ENCODE data around the gene NTNG1.

- no peak for TF ChIP-seq CTCF (IDR thresholded peaks at IDR 0.05)
- TF ChIP-seq, protein P1, sequence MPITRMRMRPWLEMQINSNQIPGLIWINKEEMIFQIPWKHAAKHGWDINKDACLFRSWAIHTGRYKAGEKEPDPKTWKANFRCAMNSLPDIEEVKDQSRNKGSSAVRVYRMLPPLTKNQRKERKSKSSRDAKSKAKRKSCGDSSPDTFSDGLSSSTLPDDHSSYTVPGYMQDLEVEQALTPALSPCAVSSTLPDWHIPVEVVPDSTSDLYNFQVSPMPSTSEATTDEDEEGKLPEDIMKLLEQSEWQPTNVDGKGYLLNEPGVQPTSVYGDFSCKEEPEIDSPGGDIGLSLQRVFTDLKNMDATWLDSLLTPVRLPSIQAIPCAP (CRISPR knock-in tag; IDR thresholded peaks at IDR 0.05), result no peak
- TF ChIP-seq, protein P2, sequence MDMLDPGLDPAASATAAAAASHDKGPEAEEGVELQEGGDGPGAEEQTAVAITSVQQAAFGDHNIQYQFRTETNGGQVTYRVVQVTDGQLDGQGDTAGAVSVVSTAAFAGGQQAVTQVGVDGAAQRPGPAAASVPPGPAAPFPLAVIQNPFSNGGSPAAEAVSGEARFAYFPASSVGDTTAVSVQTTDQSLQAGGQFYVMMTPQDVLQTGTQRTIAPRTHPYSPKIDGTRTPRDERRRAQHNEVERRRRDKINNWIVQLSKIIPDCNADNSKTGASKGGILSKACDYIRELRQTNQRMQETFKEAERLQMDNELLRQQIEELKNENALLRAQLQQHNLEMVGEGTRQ (CRISPR knock-in tag; IDR thresholded peaks at IDR 0.05), result no peak
- TF ChIP-seq, protein P3, sequence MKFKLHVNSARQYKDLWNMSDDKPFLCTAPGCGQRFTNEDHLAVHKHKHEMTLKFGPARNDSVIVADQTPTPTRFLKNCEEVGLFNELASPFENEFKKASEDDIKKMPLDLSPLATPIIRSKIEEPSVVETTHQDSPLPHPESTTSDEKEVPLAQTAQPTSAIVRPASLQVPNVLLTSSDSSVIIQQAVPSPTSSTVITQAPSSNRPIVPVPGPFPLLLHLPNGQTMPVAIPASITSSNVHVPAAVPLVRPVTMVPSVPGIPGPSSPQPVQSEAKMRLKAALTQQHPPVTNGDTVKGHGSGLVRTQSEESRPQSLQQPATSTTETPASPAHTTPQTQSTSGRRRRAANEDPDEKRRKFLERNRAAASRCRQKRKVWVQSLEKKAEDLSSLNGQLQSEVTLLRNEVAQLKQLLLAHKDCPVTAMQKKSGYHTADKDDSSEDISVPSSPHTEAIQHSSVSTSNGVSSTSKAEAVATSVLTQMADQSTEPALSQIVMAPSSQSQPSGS (CRISPR knock-in tag; IDR thresholded peaks at IDR 0.05; ENCODE audit: borderline replicate concordance, low read depth), result no peak
- TF ChIP-seq KAT7 (CRISPR knock-in tag; IDR thresholded peaks at IDR 0.05; ENCODE audit: borderline replicate concordance), result no peak
- TF ChIP-seq ELF4 (CRISPR knock-in tag; IDR thresholded peaks at IDR 0.05; ENCODE audit: low read depth), result no peak
- TF ChIP-seq, protein P4, sequence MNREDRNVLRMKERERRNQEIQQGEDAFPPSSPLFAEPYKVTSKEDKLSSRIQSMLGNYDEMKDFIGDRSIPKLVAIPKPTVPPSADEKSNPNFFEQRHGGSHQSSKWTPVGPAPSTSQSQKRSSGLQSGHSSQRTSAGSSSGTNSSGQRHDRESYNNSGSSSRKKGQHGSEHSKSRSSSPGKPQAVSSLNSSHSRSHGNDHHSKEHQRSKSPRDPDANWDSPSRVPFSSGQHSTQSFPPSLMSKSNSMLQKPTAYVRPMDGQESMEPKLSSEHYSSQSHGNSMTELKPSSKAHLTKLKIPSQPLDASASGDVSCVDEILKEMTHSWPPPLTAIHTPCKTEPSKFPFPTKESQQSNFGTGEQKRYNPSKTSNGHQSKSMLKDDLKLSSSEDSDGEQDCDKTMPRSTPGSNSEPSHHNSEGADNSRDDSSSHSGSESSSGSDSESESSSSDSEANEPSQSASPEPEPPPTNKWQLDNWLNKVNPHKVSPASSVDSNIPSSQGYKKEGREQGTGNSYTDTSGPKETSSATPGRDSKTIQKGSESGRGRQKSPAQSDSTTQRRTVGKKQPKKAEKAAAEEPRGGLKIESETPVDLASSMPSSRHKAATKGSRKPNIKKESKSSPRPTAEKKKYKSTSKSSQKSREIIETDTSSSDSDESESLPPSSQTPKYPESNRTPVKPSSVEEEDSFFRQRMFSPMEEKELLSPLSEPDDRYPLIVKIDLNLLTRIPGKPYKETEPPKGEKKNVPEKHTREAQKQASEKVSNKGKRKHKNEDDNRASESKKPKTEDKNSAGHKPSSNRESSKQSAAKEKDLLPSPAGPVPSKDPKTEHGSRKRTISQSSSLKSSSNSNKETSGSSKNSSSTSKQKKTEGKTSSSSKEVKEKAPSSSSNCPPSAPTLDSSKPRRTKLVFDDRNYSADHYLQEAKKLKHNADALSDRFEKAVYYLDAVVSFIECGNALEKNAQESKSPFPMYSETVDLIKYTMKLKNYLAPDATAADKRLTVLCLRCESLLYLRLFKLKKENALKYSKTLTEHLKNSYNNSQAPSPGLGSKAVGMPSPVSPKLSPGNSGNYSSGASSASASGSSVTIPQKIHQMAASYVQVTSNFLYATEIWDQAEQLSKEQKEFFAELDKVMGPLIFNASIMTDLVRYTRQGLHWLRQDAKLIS (CRISPR knock-in tag; IDR thresholded peaks at IDR 0.05; ENCODE audit: borderline replicate concordance), result no peak
- no peak for TF ChIP-seq OVOL2 (CRISPR knock-in tag; IDR thresholded peaks at IDR 0.05; ENCODE audit: borderline replicate concordance)
- no peak for TF ChIP-seq SP1 (CRISPR knock-in tag; conservative IDR thresholded peaks at IDR 0.05)
- TF ChIP-seq SOX15 (CRISPR knock-in tag; IDR thresholded peaks at IDR 0.05), result no peak
These were observed 319.2 kb downstream of the NTNG1 start for GRCh38 chr1:107460035-107460434.

All from WTC11 (cell line).